C4-2B (cell line): Measurements from ENCODE around the gene TMPRSS11A.

Experiments used
- H3K27ac ChIP-seq: fragments of 450-650 bp; 2 replicates; pipeline ENCODE4 v1.5.1; 2017
- CTCF ChIP-seq: fragments of 450-650 bp; conservative IDR thresholded peaks from 2 replicates; pipeline ENCODE4 v1.5.1; 2017; ENCODE audit warnings: mild to moderate bottlenecking
- ZFX ChIP-seq: fragments of 450-650 bp; IDR thresholded peaks from 2 replicates; pipeline ENCODE4 v1.6.1; 2017

The TMPRSS11A gene

DNA sequence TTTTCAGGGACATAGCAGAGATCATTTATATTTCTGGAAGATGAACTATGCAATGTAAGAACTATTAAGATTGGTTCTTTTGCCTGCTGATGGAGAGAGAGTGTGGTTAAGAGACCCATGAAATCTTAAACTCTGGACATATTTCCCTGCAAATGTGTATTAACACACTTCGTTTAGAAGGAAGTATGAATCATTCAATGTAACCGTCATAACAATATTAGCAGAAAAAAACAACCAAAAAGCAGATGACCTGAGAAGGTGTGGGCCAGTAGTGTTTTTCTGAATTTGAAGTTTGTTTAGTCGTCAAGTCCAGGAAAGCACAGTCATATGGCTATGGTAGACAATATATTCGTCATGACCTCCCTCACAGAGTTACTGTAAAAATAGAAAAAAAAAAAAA, 77.0 kb downstream of the TMPRSS11A start:
- no peak overlapping the region for H3K27ac ChIP-seq
- TF ChIP-seq CTCF (no peak), ZFX (no peak)

DNA sequence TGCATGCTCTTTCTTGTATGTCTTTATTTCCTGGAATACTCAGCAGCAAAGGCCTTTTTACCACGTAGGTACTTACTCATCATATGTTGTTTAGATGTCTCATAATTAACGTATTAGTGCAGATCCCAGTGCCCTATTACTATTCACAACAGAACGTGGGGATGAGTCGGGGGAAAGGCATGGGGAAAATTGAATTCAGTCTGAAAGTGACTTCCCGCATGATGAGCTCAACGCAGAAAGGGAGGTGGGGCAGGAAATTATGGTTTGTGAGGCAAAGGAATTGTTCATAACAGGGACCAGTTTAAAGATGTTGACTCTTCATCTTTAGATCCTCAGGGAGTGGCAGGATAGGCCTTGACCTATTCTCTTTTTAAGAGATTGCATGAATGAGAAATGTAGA, 77.5 kb downstream of the TMPRSS11A start:
- H3K27ac ChIP-seq, result no peak overlapping the region
- TF ChIP-seq CTCF (no peak), ZFX (no peak)

- TF ChIP-seq ZFX (no peak), CTCF (no peak)
- no peak overlapping the region for H3K27ac ChIP-seq
These were observed 78.6 kb downstream of the TMPRSS11A start for GRCh38 chr4:67884701-67885100.

GRCh38 chr4:67883902-67884301, 79.4 kb downstream of the TMPRSS11A start, which contains the start of gene TMPRSS11D:
Gene TMPRSS11D, minus strand, starts transcription at chr4:67884002. Its CDS starts 69 bp downstream, at chr4:67883933.
- TF ChIP-seq ZFX (no peak), CTCF (no peak)
- H3K27ac ChIP-seq, result no peak within 1 kb of the TSS

DNA sequence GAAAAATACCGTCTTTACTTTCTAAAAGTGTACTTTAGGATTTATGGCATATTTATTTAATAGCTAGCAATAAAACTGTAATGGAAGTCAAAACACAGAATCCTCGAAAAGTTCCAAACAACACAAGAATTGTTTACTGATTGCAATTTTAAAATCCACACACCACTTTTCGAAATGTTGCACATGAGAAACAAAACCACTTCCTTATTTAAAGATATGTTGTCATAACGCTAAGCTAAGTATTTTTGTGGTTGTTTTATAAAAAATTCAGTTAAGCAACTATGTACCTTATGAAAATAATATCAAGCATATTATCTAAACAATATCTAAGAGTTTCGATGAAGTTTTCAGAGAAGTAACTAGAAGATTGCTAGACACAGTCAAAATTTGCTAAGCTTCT, 79.8 kb downstream of the TMPRSS11A start:
- TF ChIP-seq CTCF (no peak), ZFX (no peak)
- no peak overlapping the region for H3K27ac ChIP-seq

GRCh38 chr4:67880866-67881610, 82.3 kb downstream of the TMPRSS11A start:
- TF ChIP-seq ZFX (no peak), CTCF (no peak)
- H3K27ac ChIP-seq, result no peak overlapping the region

DNA sequence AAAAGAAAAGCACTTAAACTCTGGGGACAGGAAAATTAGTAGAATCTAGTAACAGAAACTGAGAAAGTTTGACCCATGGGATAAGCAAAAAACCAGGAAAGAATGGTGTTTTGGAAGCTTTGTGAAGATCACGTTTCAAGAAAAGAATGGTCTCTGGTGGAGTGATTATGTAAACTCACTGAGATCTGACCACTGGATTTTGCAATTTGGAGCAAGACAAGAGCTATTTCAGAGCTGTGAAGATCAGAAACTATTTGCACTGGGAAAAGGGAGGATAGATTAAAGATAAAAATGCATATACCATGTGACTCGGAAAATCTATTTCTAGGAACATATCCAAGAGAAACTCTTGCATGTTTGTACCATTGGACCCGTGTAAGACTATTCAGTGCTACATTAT, 83.8 kb downstream of the TMPRSS11A start:
- H3K27ac ChIP-seq, result no peak overlapping the region
- no peak for TF ChIP-seq CTCF
- no peak for TF ChIP-seq ZFX
